ENCODE results near the gene HLCS. TPM values are rescaled to one million over a fixed set of nuclear protein-coding genes. Genes with fewer than 3 reads are reported as not detected.

HLCS gene
- polyA plus RNA-seq, 1 donor from 2014 or later: 10.7 TPM

DNA sequence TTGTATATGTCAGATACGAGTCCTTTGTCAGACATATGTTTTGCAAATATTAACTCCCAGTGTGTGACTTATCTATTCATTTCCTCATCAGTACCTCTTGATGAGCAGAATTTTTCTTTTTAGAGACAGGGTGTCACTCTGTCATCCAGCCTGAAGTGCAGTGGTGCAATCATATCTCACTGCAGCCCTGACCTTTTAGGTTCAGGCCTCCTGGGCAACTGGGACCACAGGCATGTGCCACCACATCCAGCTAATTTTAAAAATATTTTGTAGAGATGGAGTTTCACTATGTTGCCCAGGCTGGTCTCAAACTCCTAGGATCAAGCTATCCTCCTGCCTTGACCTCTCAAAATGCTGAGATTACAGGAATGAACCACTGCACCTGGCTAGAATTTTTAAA lies 93.0 kb downstream of the HLCS start:
- H3K4me3 Mint-ChIP-seq: peak overlapping the region in 1 of 4 donors; percentile 22
- H3K36me3 Mint-ChIP-seq: peaks cover 5% of the 10 kb centered on the region
- H3K9me3 Mint-ChIP-seq: peaks cover 3 to 12% (median 5%) of the 10 kb centered on the region in 3 donors
- no peak overlapping the region for H3K27ac Mint-ChIP-seq
- no peaks in the 10 kb centered on the region for H3K4me1 Mint-ChIP-seq
- no peaks in the 10 kb centered on the region for H3K27me3 Mint-ChIP-seq

DNA sequence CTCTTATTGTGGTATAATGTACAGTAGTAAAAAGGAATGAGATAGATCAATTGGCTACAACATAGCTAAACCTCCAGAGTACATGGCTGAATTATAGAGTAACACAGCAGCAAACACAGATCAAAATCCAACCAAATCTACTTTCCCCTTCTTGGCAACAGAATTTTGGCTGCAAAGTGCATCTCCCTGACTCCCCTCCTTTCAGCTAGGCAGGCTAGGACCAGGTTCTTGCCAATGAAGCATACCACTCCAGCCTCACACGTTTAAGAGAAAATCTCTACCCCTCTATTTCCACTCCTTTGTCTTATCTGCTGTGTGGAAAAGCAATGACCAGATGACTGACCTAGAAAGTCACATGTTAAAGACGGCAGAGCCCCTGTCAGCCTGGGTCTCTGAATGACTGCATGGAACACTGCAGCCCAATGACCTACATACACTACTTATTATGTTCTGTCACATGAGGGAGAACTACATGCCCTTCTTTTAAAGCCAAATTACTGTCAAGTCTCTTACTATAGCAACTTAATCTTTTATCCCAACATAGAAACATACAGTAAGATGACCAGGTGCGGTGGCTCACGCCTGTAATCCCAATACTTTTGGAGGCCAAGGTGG lies 99.1 kb downstream of the HLCS start:
- Mint-ChIP-seq H3K9me3 (peaks cover 0 to 1% (median 0%) of the 10 kb centered on the region in 3 donors), H3K27ac (no peak overlapping the region), H3K27me3 (no peaks in the 10 kb centered on the region), H3K4me1 (peaks cover 9 to 20% (median 13%) of the 10 kb centered on the region in 3 donors), H3K4me3 (no peak overlapping the region), H3K36me3 (no peaks in the 10 kb centered on the region)

DNA sequence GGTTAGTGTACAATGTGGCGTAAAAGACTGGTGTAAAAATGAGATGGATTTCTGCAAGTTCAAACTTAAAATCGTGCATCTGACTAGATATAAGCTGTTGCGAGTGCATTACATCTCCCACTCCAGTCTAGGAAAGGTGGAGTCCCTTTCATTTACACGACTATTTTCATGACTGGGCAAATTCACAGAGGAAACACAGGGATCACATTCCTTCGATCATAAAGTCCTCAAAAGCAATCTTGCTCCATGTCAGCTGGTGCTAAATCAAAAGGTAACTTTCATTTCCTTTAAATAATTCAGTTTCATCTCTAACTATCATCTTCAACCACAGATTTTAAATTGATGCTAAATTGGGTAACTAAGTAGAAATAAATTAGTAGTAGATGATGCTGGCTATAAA lies 100.0 kb downstream of the HLCS start:
- Mint-ChIP-seq H3K27ac (no peak overlapping the region), H3K27me3 (no peaks in the 10 kb centered on the region), H3K9me3 (no peaks in the 10 kb centered on the region), H3K4me3 (no peak overlapping the region), H3K36me3 (peaks cover 2% of the 10 kb centered on the region), H3K4me1 (peaks cover 9 to 20% (median 13%) of the 10 kb centered on the region in 3 donors)

DNA sequence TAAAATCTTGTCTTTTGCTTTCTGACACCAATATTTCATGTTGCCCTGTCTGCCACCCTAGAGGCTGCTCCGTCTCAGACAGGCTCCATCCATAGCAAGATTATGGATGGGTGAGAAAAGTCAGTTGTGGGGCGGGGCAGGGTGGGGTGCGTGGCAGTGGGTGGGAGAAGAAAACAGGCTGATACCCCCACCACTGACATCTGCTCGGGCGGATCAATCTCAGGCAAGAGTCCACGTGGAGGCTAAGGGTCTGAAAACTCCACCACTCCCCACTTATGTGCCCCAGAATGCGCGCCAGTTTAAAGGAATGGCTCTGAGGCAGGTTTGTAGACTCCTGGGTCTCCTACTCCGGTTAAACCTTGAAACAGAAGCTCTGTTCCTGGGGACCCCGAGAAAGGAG lies 101.5 kb downstream of the HLCS start:
- no peak overlapping the region for H3K4me3 Mint-ChIP-seq
- no peaks in the 10 kb centered on the region for H3K27me3 Mint-ChIP-seq
- no peak overlapping the region for H3K27ac Mint-ChIP-seq
- peaks cover 13 to 25% (median 16%) of the 10 kb centered on the region in 3 donors for H3K4me1 Mint-ChIP-seq
- peaks cover 2% of the 10 kb centered on the region for H3K36me3 Mint-ChIP-seq
- H3K9me3 Mint-ChIP-seq: no peaks in the 10 kb centered on the region

DNA sequence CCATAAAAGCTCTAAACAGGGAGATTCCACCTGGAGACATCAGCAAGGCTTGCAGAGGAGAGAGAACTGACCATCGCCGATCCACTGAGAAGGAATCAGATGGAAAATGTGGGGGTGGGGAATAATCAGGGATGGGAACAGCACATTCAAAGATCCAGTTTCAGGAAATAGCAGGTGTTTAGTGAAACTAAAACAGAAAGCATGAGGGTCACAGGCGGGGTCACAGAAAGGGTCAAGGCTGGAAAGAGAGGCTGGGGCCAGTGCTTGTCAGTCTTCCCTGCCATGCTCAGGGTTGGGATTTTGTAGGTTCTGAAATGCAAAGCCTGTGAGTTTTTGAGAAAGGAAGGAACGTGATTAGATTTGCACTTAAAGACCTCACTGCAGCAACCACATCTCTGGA lies 103.2 kb downstream of the HLCS start:
- Mint-ChIP-seq H3K27me3 (no peaks in the 10 kb centered on the region), H3K4me1 (peaks cover 17 to 29% (median 21%) of the 10 kb centered on the region in 3 donors), H3K27ac (no peak overlapping the region), H3K4me3 (peak overlapping the region in 1 of 4 donors; percentile 56), H3K36me3 (peaks cover 2% of the 10 kb centered on the region), H3K9me3 (no peaks in the 10 kb centered on the region)

DNA sequence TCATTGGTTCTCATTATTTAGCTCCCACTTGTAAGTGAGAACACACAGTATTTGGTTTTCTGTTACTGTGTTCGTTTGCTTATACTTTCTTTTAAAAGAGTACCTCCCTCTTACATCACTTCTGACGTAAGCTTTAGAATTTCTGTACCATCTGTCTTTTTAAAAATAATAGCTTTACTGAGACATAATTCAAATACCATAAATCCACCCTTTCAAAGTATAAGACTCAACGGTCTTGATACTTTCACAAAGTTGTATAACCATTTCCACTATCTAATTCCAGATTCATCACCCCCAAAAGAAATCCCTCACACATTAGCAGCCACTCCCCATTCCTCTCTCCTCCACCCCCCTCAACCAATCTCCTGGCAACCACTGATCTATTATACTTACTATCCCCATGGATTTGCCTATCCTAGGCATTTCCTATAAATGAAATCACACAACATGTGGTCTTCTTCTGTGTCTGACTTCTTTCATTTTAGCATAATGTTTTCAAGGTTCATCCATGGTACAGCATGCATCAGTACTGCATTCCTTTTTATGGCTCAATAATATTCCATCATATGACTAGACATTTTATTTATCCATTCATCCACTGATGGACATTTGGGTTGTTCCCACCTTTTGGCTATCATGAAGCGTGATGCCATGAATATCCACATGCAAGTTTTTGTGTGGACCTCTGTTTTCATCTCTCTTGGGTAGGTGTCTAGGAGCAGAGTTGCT lies 104.7 kb downstream of the HLCS start:
- Mint-ChIP-seq H3K4me3 (peak overlapping the region in 1 of 4 donors; percentile 4), H3K4me1 (peaks cover 10 to 23% (median 17%) of the 10 kb centered on the region in 3 donors), H3K27me3 (no peaks in the 10 kb centered on the region), H3K9me3 (no peaks in the 10 kb centered on the region), H3K27ac (no peak overlapping the region), H3K36me3 (peaks cover 2% of the 10 kb centered on the region)

DNA sequence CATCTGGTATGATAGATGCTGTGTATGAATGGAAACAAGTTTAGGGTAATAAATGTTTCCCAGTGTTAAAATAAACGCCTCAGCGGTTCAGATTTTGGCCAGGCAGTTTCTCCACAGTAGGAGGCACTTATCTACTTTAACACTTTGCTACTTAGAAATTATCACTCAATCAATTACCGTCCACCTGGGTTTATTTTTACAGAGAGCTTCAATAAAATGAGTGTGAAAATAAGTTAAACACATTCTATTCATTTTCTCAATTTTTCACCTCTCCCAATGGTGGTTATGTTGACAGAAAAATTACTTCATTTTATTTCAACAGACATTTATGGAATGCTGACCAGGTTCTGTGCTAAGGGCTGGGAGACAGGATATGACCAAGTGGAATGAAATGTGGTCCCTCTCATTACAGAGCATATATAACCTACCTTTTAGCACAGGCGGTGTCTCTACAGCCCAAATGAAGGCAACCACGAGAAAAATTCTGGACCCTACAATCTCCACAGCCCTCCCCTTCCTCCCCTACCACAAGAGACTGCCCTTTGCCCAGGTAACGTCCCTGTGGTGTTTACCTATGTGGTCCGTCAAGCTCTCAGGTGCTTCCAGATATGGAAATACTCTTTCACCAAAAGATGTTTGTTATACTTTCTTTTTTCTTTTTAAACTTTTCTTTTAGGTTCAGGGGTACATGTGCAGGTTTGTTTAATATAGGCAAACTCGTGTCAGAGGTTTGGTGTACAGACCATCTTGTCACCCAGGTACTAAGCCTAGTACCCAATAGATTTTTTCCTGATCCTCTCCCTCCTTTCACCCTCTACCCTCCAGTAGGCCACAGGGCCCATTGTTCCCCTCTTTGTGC lies 105.5 kb downstream of the HLCS start:
- Mint-ChIP-seq H3K4me1 (peaks cover 13 to 19% (median 17%) of the 10 kb centered on the region in 3 donors), H3K36me3 (peaks cover 6% of the 10 kb centered on the region), H3K4me3 (peak overlapping the region in 1 of 4 donors; percentile 74), H3K9me3 (no peaks in the 10 kb centered on the region), H3K27ac (no peak overlapping the region), H3K27me3 (no peaks in the 10 kb centered on the region)

DNA sequence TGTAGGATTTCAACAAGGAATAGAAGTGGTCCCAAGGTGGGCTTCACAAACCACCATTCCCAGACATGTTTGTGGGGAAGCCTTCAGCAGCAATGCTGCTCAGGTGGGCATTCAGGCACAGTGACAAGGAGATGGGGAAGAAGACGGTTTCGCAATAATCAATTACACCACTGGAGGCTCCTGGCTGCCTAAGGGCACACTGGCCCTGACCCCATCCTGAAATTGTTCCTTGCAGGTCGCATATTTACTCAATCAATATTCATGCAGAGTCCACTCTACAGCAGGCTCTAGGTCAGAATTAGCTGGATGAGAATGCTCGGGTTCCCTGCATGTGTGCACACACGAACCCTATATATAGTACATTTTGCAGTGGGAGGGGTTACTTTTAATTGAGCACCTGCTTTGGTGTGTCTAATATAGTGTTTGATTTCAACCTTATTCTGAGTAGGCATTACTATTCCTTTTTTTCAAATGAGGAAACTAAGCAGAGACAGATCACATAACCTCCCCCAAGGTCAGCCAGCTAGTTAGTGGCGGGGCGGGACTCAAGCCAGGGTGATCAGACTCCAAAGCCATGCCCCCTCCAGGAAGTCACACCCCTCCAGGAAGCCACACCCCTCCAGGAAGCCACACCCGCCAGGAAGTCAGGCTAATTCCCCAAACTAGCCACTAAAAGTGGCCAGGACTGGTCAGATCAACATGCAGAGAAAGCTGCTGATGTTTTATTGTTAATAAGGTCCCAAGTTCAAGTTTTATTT lies 106.5 kb downstream of the HLCS start:
- Mint-ChIP-seq H3K4me3 (peak overlapping the region in 2 of 4 donors; percentile 65 to 74), H3K36me3 (peaks cover 6% of the 10 kb centered on the region), H3K27me3 (no peaks in the 10 kb centered on the region), H3K4me1 (peaks cover 13 to 18% (median 17%) of the 10 kb centered on the region in 3 donors), H3K27ac (no peak overlapping the region), H3K9me3 (no peaks in the 10 kb centered on the region)

DNA sequence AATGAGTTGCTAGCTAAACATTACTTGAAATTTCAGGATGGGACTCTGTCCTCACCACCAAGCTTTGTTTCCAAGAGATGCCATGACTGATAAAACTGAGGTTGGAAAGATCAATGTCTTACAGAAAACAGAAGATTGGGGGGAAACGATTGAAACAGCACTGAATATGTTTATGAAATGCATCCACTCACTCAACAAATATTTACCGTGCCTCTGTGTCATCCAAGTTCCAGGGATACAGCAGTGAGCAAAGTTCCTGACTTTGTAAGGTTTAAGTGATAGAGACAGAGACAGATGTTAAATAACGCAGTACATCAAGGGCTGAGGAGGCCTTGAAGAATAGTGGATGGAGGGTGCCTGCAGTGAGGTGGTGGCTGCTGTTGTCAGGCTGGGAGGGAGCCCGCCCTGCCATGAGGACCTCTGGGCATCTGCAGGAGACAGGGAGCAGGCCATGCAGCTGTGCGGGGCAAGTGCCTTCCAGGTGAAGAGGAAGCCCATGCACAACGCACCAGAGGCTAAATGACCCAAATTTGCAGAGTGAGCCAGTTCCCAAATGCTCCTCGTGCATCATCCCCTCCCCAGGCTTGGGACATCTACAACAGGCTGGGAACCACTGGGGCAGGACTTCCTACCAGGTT lies 108.0 kb downstream of the HLCS start:
- H3K4me3 Mint-ChIP-seq: peak overlapping the region in 1 of 4 donors; percentile 5
- H3K27ac Mint-ChIP-seq: no peak overlapping the region
- peaks cover 6% of the 10 kb centered on the region for H3K36me3 Mint-ChIP-seq
- no peaks in the 10 kb centered on the region for H3K27me3 Mint-ChIP-seq
- peaks cover 13 to 19% (median 13%) of the 10 kb centered on the region in 3 donors for H3K4me1 Mint-ChIP-seq
- no peaks in the 10 kb centered on the region for H3K9me3 Mint-ChIP-seq

DNA sequence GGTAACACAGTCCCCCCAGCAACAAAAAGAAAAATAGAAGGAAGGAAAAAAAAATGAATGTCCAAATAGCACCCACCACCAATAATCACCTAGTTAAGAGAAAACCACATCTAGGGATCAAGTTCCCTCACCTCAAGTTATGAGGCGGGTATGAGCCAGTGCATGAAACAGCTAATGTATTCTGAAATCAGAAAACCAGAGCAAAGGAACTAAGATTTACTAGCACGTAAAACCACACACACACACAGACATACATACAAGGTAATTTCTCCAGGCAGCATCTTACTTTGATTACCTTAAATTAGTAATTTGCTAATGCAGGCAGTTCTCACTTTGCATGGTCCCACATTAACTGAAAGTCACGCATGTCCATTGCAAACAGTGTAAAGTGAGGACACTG lies 109.8 kb downstream of the HLCS start:
- Mint-ChIP-seq H3K9me3 (no peaks in the 10 kb centered on the region), H3K27me3 (no peaks in the 10 kb centered on the region), H3K27ac (no peak overlapping the region), H3K36me3 (peaks cover 3% of the 10 kb centered on the region), H3K4me3 (peak overlapping the region in 1 of 4 donors; percentile 6), H3K4me1 (peaks cover 8 to 19% (median 8%) of the 10 kb centered on the region in 3 donors)

DNA sequence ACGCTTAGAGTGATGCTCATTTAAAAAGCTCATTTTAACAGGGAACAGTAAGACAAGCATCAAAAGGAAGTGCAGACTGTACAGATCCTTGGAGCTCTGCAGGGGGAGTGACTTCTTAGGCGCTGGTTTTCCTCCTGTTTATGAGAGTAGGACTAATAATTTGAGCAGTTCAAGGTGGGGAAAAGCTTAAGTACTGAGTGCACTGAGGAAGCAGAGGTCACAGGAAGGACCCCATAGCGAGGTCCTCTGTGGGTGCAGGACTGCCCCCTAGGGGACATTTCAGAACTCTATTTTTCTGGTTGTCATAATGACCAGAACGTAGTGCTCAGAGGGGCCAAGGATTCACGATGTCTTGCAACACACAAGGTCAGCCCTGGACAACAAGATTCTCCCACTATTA lies 112.1 kb downstream of the HLCS start:
- Mint-ChIP-seq H3K27ac (no peak overlapping the region), H3K4me3 (no peak overlapping the region), H3K27me3 (no peaks in the 10 kb centered on the region), H3K4me1 (peaks cover 0 to 11% (median 0%) of the 10 kb centered on the region in 3 donors), H3K36me3 (peaks cover 3% of the 10 kb centered on the region), H3K9me3 (no peaks in the 10 kb centered on the region)

DNA sequence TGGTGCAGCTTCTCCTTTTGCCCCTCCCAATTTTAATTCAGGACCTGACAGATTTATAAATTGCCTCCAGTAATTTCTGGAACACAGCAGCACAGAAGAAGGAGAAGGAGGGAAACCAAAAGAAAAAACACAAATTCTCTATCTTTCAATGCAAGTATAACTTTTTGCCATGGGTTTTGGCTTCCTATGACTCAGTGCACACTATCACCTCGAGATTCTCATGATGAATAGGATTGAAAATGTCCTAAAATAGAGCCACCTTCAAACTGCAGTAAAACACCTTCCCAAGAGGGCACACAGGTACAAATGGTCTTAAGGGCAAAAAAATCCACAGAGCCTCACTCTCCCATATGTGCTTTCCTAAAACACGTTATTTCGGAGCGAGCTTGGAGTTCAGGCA lies 113.6 kb downstream of the HLCS start:
- Mint-ChIP-seq H3K4me3 (no peak overlapping the region), H3K9me3 (no peaks in the 10 kb centered on the region), H3K27ac (no peak overlapping the region), H3K36me3 (peaks cover 3% of the 10 kb centered on the region), H3K27me3 (no peaks in the 10 kb centered on the region), H3K4me1 (peaks cover 0 to 11% (median 0%) of the 10 kb centered on the region in 3 donors)

DNA sequence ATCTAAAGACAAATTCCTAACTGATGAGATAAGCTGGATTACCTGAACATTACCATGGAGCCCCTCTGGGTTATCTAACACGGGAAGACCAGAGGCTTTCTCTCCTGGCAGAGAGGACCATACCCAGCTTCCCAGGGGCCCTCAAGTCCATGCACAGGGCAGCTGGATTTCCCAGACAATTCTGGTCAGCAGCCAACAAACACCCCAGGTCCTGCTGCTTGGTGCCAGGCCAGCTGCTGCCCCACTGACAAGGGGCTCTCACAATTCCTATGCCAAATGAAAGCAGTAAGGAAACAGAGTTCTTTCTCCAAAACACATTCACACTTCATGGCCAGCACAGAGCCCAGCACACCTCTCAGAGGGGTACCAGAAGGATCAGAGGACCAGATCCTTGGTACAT lies 114.2 kb downstream of the HLCS start:
- Mint-ChIP-seq H3K36me3 (peaks cover 3% of the 10 kb centered on the region), H3K27me3 (no peaks in the 10 kb centered on the region), H3K27ac (no peak overlapping the region), H3K4me1 (peaks cover 0 to 11% (median 0%) of the 10 kb centered on the region in 3 donors), H3K9me3 (no peaks in the 10 kb centered on the region), H3K4me3 (no peak overlapping the region)

DNA sequence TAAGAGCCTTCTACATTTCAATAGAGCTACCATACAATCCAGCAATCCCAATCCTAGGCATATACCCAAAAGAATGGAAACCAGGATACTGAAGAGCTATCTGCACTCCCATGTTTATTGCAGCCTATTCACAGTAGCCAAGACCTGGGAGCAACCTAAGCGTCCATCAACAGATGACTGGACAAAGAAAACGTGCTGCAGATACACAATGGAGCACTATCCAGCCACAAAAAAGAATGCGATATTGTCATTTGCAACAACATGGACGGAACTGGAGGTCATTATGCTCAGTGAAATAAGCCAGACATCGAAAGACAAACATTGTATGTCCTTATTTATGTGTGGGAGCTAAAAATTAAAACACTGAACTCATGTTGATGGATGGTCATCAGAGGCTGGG lies 115.3 kb downstream of the HLCS start:
- Mint-ChIP-seq H3K4me1 (peaks cover 0 to 5% (median 0%) of the 10 kb centered on the region in 3 donors), H3K27ac (no peak overlapping the region), H3K36me3 (no peaks in the 10 kb centered on the region), H3K4me3 (no peak overlapping the region), H3K9me3 (no peaks in the 10 kb centered on the region), H3K27me3 (no peaks in the 10 kb centered on the region)
